ENCODE results near the gene TUBB4B. TPM values are rescaled to one million over a fixed set of nuclear protein-coding genes. Genes with fewer than 3 reads are reported as not detected.
A peak's percentile ranks its signal among the peaks of the same experiment; 100 is the strongest.

The TUBB4B gene
- total and polyA plus RNA-seq, 3 donors from 2014 or later: 856 to 1,777 (median 940) TPM

- TF ChIP-seq POLR2A (IDR thresholded peaks at IDR 0.05) (no peak), CTCF (IDR thresholded peaks at IDR 0.05) (no peak)
- Histone ChIP-seq H3K9me3 (no peaks in the 10 kb centered on the region), H3K4me1 (peaks cover 31% of the 10 kb centered on the region), H3K4me3 (no peak overlapping the region), H3K36me3 (ENCODE audit: low read depth, missing control alignments) (no peaks in the 10 kb centered on the region), H3K27me3 (no peaks in the 10 kb centered on the region), H3K27ac (no peak overlapping the region)
- 64% methylated on average over 14 to 34 of the region's 40 CpGs for WGBS, 2 donors
- intact Hi-C loops (cut with DNase I; ENCODE audit: low total_unique reads): no loop called here
- no peak for DNase-seq
Measured at GRCh38 chr9:137234055-137234697, 6.9 kb upstream of the TUBB4B start.

DNA sequence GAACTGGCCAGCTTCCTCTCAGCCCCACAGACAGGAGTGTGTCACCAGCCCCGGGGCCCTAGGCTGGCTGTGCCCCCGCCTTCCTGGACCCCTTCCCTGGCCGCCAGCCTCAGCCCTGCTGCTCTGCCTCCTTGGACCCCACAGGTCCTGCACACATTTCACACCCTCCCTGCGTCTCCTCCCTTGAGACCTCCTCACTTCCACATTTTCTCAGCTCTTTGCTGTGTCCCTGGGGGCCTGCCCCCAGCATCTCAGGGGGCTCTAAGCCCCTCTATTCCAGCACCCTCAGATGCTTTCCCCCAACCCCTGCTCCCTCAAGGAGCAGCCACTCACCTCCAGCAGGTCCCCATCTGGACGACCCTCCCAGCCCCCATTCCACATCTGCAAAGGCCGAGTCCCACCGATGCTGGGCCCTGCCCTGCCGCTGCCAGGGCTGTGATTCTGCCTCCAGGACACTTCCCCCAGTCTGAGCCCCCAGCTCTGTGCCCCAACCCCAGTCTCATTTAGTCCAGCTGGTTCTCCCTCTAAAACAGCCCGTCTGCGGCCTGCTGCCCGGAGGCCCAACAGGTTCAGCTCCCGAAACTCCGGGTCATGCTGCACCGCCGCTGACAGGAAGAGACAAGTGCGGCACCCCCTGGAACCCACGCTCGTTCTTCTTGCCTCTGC, 6.2 kb upstream of the TUBB4B start:
- Histone ChIP-seq H3K9me3 (no peaks in the 10 kb centered on the region), H3K4me3 (no peak overlapping the region), H3K27ac (no peak overlapping the region), H3K4me1 (peaks cover 36% of the 10 kb centered on the region), H3K36me3 (ENCODE audit: low read depth, missing control alignments) (no peaks in the 10 kb centered on the region), H3K27me3 (no peaks in the 10 kb centered on the region)
- intact Hi-C loops (cut with DNase I; ENCODE audit: low total_unique reads): no loop called here
- DNase-seq: no peak
- 80 to 85% methylated on average over 17 of the region's 18 CpGs for WGBS, 2 donors
- TF ChIP-seq POLR2A (IDR thresholded peaks at IDR 0.05) (no peak), CTCF (IDR thresholded peaks at IDR 0.05) (no peak)

DNA sequence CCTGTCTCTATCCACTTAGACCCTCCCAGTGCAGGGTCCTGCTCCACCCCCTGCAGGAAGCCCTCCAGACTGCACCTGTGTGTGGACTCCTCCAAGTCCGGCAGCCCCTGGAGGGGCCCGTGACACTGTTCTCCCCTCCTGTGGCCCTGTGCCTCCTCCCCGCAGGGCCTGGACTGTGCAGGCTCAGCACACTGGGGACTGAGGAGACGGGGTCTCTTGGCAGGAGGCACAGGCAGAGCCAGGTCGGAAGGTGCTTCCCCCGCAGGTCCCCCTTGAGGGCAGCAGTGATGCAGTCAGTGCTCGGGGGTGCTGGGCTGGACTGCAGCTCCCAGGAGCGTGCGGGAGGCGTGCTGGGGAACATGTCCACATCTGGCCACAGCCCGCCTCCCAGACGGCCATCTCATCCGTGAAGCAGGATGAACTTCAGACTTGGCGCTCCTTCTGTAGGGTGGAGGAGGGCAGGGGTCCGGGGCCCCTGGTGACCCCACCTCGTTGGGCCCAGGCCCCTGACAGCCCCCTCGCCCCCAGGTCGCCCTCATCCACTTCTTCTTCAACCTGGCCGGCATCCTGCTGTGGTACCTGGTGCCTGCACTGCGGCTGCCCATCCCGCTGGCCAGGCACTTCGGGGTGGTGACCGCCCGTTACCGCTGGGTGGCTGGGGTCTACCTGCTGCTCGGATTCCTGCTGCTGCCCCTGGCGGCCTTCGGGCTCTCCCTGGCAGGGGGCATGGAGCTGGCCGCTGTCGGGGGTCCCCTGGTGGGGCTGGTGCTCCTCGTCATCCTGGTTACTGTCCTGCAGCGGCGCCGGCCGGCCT, 5.5 kb upstream of the TUBB4B start:
- H3K9me3 ChIP-seq: no peaks in the 10 kb centered on the region
- WGBS, 2 donors: 67 to 72% methylated on average over 16 to 34 of the region's 35 CpGs
- no peak for DNase-seq
- H3K4me3 ChIP-seq: no peak overlapping the region
- TF ChIP-seq CTCF (IDR thresholded peaks at IDR 0.05): no peak
- no peak for TF ChIP-seq POLR2A (IDR thresholded peaks at IDR 0.05)
- H3K27me3 ChIP-seq: no peaks in the 10 kb centered on the region
- intact Hi-C loops (cut with DNase I; ENCODE audit: low total_unique reads): no loop called here
- H3K27ac ChIP-seq: no peak overlapping the region
- H3K4me1 ChIP-seq: peaks cover 36% of the 10 kb centered on the region
- H3K36me3 ChIP-seq (ENCODE audit: low read depth, missing control alignments): no peaks in the 10 kb centered on the region

- Histone ChIP-seq H3K4me1 (peaks cover 36% of the 10 kb centered on the region), H3K27ac (no peak overlapping the region), H3K27me3 (no peaks in the 10 kb centered on the region), H3K4me3 (no peak overlapping the region), H3K9me3 (no peaks in the 10 kb centered on the region), H3K36me3 (ENCODE audit: low read depth, missing control alignments) (no peaks in the 10 kb centered on the region)
- peak; percentile 91 for DNase-seq
- whole genome bisulfite sequencing, 2 donors: 30 to 35% methylated on average over 4 to 31 of the region's 31 CpGs
- intact Hi-C loops (cut with DNase I; ENCODE audit: low total_unique reads): no loop called here
- TF ChIP-seq POLR2A (IDR thresholded peaks at IDR 0.05) (no peak), CTCF (IDR thresholded peaks at IDR 0.05) (peak; percentile 96 to 97 (median 97))
Measured at GRCh38 chr9:137236238-137236935, 4.7 kb upstream of the TUBB4B start.
